PC-9 (cell line): ENCODE data around the gene ATN1.

Source experiments
- CTCF ChIP-seq: fragments of 200-600 bp; sonication (generic); conservative IDR thresholded peaks from 2 replicates; pipeline ENCODE4 v1.6.1; 2017; ENCODE audit warnings: mixed run types, antibody characterized with exemption, mild to moderate bottlenecking, moderate library complexity
- EZH2 ChIP-seq: fragments of 200-600 bp; sonication (generic); IDR thresholded peaks from 2 replicates; pipeline ENCODE4 v1.8.0; 2017; ENCODE audit warnings: antibody characterized with exemption, low read depth

GRCh38 chr12:6977653-6978052 lies 49.9 kb downstream of the ATN1 start:
- no peak for TF ChIP-seq CTCF
- no peak for TF ChIP-seq EZH2
